Pancreas (tissue), 10 donors: ENCODE data around the gene SORCS2. TPM values are rescaled to one million over a fixed set of nuclear protein-coding genes. Genes with fewer than 3 reads are reported as not detected.

Source experiments
- ATAC-seq, 4 donors: fragments of 200-7000 bp; cut with Tn5 transposase; one replicate each; pipeline versions ENCODE4 v1.8.0 to v1.9.1; 2020; ENCODE audit warnings: mild to moderate bottlenecking in 4 of 4, moderate library complexity in 4 of 4
- DNase-seq, 6 donors: peaks; one replicate each; pipeline ENCODE4 v3.0.0-alpha.2; 2020
- FAIRE-seq: peaks from 2 replicates; lab custom pipeline; 2012; peaks lifted over from hg19 to GRCh38; lab: Jason Lieb, UNC
- H3K27ac ChIP-seq, 4 donors: fragments of 200-600 bp; sonication (generic); 1 replicate in 3 of 4; 2 replicates in 1 of 4; pipeline versions ENCODE4 v1.5.0 to v1.8.0; 2020
- H3K27me3 ChIP-seq, 4 donors: fragments of 200-600 bp; one replicate each; pipeline ENCODE4 v1.8.0; 2021
- H3K36me3 ChIP-seq, 3 donors: fragments of 200-600 bp; sonication (generic) in 1 of 3; one replicate each; pipeline versions ENCODE4 v1.5.0 to v1.8.0; 2020 to 2021
- H3K4me1 ChIP-seq, 3 donors: fragments of 200-600 bp; one replicate each; pipeline ENCODE4 v1.8.0; 2021
- H3K4me3 ChIP-seq, 4 donors: fragments of 200-600 bp; sonication (generic) in 2 of 4; one replicate each; pipeline versions ENCODE4 v1.5.0 to v1.8.0; 2020 to 2021
- H3K9me3 ChIP-seq, 4 donors: fragments of 200-600 bp; one replicate each; pipeline ENCODE4 v1.8.0; 2021
- CTCF ChIP-seq, 4 donors: fragments of 200-600 bp; sonication (generic) in 3 of 4; IDR thresholded peaks; one replicate each; pipeline versions ENCODE4 v1.5.0 to v1.8.0; 2021; ENCODE audit warnings: antibody characterized with exemption in 4 of 4
- WGBS, 2 donors: extraction: QIAGEN DNeasy Blood & Tissue Kit; methylation state at CpG; one replicate each; pipeline ENCODE4 v1.1.7; 2013; 5-methylcytosine and 5-hydroxymethylcytosine counted together
- intact Hi-C, 3 donors: fragments of 100-400 bp; cut with DNase I; formaldehyde crosslinking; loops; one replicate each; pipeline versions ENCODE4 v1.11.1 to v1.14.2; 2022
- polyA plus RNA-seq, 2 donors: library from polyadenylated mRNA; stranded (reverse); fragments of 200-250 nt; gene quantifications; one replicate each; pipeline ENCODE4 v1.2.3, GENCODE V29; 2013
- total RNA-seq, 6 donors: library from RNA; stranded (reverse); fragmentation: NEBNext Ultra II Directional in 4 of 6; extraction: Animal tissue kit (Norgen Biotek cat#: 25700) in 4 of 6; gene quantifications; one replicate each; pipeline versions ENCODE4 v1.2.1 to v1.2.4, GENCODE V29; 2021 to 2023
- donor health status: healthy with polysubstance abuse.
- donor health status: DM: no; HTN: no; CAD: no; lungs with moderate emphysema.
- donor health status: DM: no; HTN: no; CAD: no.
- donor health status: control.
- donor health status: control.
- donor health status: Bipolar disorder and iron deficiency.
- donor health status: DM: yes; HTN: yes; CAD: no.
- donor health status: DM: no; HTN: no; CAD: no.
- donor health status: DM: no; HTN: no; CAD: no.
- donor health status: DM: yes; HTN: yes; CAD: no.

Gene SORCS2
- total and polyA plus RNA-seq, 8 donors = 0.14 to 1.7 (median 0.42) TPM

- no peaks in the 10 kb centered on the region for H3K9me3 ChIP-seq
- WGBS, 2 donors = 87 to 89% methylated on average over 8 of the region's 8 CpGs
- FAIRE-seq (no peak), DNase-seq (no peak), ATAC-seq (no peak)
- intact Hi-C loops = no loop called here
- no peaks in the 10 kb centered on the region for H3K27me3 ChIP-seq
- H3K27ac ChIP-seq = no peak overlapping the region
- no peaks in the 10 kb centered on the region for H3K4me1 ChIP-seq
- H3K4me3 ChIP-seq = no peak overlapping the region
- no peak for TF ChIP-seq CTCF (IDR thresholded peaks at IDR 0.05)
- H3K36me3 ChIP-seq = peaks cover 0 to 5% (median 0%) of the 10 kb centered on the region in 3 donors
These were observed 591.2 kb downstream of the SORCS2 start for GRCh38 chr4:7783541-7783940.

- H3K9me3 ChIP-seq = no peaks in the 10 kb centered on the region
- TF ChIP-seq CTCF (IDR thresholded peaks at IDR 0.05) = no peak
- no peaks in the 10 kb centered on the region for H3K27me3 ChIP-seq
- intact Hi-C loops = no loop called here
- H3K36me3 ChIP-seq = peaks cover 0 to 5% (median 0%) of the 10 kb centered on the region in 3 donors
- no peak overlapping the region for H3K27ac ChIP-seq
- WGBS, 2 donors = 93 to 95% methylated on average over 14 of the region's 14 CpGs
- DNase-seq (no peak), ATAC-seq (no peak), FAIRE-seq (no peak)
- no peak overlapping the region for H3K4me3 ChIP-seq
- H3K4me1 ChIP-seq = no peaks in the 10 kb centered on the region
These were observed 592.0 kb downstream of the SORCS2 start for GRCh38 chr4:7784131-7784870.

GRCh38 chr4:7785017-7785416, 592.7 kb downstream of the SORCS2 start:
- Histone ChIP-seq H3K4me1 (no peaks in the 10 kb centered on the region), H3K36me3 (peaks cover 0 to 5% (median 0%) of the 10 kb centered on the region in 3 donors), H3K9me3 (no peaks in the 10 kb centered on the region), H3K27ac (no peak overlapping the region), H3K4me3 (no peak overlapping the region), H3K27me3 (no peaks in the 10 kb centered on the region)
- TF ChIP-seq CTCF (IDR thresholded peaks at IDR 0.05) = no peak
- intact Hi-C loops = no loop called here
- ATAC-seq (no peak), DNase-seq (no peak), FAIRE-seq (no peak)
- whole genome bisulfite sequencing, 2 donors = 88 to 93% methylated on average over 11 of the region's 11 CpGs

GRCh38 chr4:7786040-7786439, 593.7 kb downstream of the SORCS2 start:
- Histone ChIP-seq H3K4me1 (no peaks in the 10 kb centered on the region), H3K27me3 (no peaks in the 10 kb centered on the region), H3K4me3 (no peak overlapping the region), H3K9me3 (no peaks in the 10 kb centered on the region), H3K27ac (no peak overlapping the region), H3K36me3 (peaks cover 0 to under 1% (median 0%) of the 10 kb centered on the region in 3 donors)
- DNase-seq (no peak), ATAC-seq (no peak), FAIRE-seq (no peak)
- intact Hi-C loops = no loop called here
- WGBS, 2 donors = 88 to 94% methylated on average over 10 of the region's 10 CpGs
- TF ChIP-seq CTCF (IDR thresholded peaks at IDR 0.05) = no peak

GRCh38 chr4:7786517-7786916, 594.2 kb downstream of the SORCS2 start:
- no peaks in the 10 kb centered on the region for H3K36me3 ChIP-seq
- no peaks in the 10 kb centered on the region for H3K4me1 ChIP-seq
- no peaks in the 10 kb centered on the region for H3K27me3 ChIP-seq
- TF ChIP-seq CTCF (IDR thresholded peaks at IDR 0.05) = no peak
- intact Hi-C loops = no loop called here
- no peaks in the 10 kb centered on the region for H3K9me3 ChIP-seq
- no peak for DNase-seq
- no peak for FAIRE-seq
- H3K4me3 ChIP-seq = no peak overlapping the region
- WGBS, 2 donors = 77 to 86% methylated on average over 10 of the region's 10 CpGs
- ATAC-seq = no peak
- no peak overlapping the region for H3K27ac ChIP-seq
